GM20431 (cell line): ENCODE measurements around the gene NEDD4.
"Not testable (repeated sequence)": the region's sequence is repeated elsewhere in the genome, so short reads cannot be mapped to it uniquely, and the experiment has no call there.

ENCODE experiments used
- in situ Hi-C: fragments of 300-500 bp; cut with MseI, MboI; formaldehyde crosslinking; loops from one replicate; pipeline ENCODE4 v1.15.0; 2020; ENCODE audit warnings: low sequenced_read_pairs; ENCODE audit not compliant: unreplicated experiment

NEDD4 gene

DNA sequence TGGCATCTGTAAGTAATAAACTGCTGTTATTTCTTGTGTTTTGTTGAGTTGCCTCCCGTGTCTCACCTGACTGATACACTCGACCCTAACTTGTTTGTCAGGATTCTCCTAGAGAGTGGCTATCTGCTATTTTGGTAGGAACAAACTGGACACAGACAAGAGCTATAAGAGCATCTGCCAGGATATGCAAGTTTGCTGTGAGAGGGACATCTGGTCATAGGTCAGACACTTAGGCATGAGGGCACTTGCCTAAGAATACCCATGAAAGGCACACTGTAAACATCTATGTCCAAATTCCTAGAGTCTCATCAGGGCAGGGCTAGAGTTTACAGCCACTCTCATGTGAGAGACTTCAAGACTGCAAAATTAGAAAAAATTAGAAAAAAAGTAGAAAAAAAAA, 32.5 kb downstream of the NEDD4 start:
- in situ Hi-C loops, result no loop called here

DNA sequence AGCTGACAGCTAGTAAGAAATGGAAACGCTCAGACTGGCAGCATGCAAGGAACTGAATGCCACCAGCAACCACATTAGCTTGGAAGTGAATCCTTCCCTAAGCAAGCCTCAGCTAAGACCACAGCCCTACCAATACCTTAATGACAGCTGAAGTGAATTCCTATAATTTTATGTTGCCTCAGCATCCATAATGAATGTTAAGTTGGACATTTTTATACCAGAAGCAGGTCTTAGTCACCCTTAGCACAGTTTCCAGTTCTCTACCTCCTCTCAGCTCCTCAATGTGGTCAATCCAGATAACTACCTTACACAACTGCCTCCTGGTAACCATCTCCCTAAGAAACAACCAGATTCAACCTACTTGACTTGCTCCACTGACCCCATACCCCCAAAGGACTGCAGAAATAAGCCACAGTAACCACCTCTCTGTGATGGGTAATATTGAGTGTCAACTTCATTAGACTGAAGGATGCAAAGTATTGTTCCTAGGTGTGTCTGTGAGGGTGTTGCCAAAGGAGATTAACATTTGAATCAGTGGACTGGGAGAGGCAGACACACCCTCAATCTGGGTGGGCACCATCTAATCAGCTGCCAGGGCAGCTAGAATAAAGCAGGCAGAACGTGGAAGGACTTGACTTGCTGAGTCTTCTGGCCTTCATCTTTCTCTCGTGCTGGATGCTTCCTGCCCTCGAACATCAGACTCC, 33.5 kb downstream of the NEDD4 start:
- in situ Hi-C loops, result no loop called here

DNA sequence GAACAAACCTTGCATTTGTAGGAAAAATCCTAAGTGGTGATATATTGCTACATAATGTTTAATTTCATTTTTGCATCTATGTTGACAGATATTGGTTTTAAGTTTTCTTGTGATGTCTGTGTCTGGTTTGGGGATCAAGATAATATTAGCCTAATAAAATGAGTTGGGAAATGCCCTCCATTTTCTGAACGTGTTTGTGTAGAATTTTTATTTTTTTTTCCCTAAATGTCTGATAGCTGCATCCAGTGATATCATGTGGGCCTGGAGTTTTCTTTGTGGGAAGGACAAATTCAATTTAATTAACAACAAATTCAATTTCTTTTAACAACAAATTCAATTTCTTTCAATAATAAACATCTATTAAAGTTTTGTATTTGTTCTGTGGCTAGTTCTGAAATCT, 35.1 kb downstream of the NEDD4 start:
- in situ Hi-C loops, result no loop called here

DNA sequence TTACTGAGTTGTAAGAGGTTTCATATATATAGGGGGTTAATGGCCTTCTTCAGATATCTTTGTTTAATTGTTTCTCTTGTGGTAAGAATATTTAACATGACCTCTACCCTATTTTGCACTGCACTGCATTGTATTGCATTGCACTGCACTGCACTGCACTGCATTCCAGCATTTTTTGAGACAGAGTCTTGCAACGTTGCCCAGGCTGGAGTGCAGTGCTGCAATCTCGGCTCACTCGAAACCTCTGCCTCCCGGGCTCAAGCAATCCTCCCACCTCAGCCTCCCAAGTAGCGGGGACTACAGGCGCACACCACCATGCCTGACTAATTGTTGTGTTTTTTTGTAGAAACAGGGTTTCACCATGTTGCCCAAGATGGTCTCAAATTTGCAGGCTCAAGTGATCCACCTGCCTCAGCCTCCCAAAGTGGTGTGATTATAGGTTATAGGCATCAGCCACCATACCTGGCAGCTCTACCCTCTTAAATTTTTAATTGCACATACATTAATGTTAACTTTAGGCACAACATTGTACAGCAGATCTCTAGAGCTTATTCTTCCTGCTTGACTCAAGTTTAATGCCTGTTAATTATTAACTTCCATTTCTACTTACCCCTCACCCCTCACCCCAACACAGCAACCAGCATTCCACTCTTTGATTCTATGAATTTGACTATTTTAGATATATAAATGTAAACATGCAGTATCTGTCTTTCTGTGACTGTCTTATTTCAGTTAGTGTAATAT, 38.4 kb downstream of the NEDD4 start:
- in situ Hi-C loops, result no loop called here

DNA sequence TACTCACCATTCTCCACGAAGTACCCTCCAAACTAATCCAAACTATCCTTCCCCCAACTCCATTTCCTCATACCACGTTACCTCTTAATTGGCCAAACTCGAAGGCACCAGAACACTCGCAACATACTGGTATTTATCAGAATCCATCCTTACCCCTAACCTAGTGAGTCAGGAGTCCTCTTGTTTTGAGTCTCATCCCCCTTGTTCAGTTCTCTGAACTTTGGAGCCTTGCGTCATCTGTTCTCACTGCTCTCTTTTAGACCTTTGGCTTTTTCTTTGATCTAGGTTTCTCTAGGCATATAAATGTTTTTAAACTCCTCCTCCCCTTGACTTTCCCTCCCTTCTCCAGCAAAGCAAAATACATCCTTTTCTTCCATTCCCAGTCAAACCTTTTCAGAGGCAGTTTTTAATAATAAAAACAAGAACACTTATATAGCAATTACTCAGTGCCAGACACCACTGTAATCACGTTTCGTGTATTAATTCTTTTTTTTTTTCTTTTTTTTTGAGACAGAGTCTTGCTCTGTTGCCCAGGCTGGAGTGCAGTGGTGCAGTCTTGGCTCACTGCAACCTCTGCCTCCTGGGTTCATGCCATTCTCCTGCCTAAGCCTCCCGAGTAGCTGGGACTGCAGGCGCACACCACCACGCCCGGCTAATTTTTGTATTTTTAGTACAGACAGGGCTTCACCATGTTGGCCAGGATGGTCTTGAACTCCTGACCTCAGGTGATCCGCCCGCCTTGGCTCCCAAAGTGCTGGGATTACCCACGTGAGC, 40.7 kb downstream of the NEDD4 start:
- in situ Hi-C loops, result not testable (repeated sequence)

DNA sequence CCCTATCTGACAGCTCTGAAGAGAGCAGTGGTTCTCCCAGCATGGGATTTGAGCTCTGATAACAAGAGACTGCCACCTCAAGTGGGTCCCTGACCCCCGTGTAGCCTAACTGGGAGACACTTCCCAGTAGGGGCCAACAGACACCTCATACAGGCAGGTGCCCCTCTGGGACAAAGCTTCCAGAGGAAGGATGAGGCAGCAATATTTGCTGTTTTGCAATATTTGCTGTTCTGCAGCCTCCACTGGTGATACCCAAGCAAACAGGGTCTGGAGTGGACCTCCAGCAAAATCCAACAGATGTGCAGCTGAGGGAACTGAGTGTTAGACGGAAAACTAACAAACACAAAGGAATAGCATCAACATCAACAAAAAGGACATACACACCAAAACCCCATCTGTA, 48.8 kb downstream of the NEDD4 start:
- in situ Hi-C loops, result not testable (repeated sequence)

DNA sequence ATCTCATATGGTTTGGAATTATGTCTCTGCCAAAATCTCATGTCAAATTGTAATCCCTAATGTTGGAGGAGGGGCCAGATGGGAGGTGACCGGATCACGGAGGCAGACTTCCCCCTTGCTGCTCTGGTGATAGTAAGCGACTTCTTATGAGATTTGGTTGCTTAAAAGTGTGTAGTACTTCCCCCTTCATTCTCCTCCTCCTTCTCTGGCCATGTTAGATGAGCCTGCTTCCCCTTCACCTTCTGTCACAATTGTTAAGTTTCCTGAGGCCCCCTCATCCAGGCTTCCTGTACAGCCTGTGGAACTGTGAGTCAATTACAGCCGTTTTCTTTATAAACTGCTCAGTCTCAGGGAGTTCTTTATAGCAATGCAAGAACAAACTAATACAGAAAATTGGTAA, 51.1 kb downstream of the NEDD4 start:
- in situ Hi-C loops, result no loop called here

DNA sequence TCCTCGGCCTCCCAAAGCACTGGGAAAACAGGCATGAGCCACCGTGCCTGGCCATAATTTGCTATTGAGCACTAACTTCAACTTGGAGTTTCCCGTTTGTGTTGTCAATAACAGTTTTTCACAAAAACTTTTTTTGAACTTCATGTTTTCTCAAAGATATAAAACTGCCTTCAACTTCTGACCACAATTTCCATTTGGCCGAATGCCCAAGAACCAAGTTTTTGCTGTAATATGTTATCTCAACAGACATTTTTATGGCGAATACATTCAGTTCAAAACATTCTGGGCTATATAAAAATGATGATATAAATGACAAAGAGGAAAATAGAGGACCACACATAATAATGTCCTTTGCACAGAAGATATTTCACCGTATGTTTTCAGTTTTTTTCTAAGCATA, 56.4 kb downstream of the NEDD4 start:
- in situ Hi-C loops, result no loop called here

DNA sequence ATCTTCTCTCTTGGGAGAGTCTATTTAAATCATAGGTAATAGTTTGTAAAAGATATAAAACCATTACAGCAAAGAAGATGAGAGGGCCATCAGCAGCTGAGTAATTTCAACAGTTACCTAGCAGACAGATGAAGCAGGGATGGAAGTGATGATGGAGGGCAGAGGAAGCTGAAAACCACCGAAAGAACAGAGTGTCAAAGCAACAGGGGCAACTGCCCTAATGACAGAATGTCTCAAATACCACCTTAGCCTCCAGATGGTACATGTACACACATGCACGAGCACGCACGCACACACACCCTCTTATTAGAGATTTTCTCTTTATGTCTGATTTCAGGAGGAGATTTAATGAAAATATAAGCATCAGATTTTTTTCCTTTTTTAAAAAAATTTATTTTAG, 64.5 kb downstream of the NEDD4 start:
- in situ Hi-C loops, result no loop called here

DNA sequence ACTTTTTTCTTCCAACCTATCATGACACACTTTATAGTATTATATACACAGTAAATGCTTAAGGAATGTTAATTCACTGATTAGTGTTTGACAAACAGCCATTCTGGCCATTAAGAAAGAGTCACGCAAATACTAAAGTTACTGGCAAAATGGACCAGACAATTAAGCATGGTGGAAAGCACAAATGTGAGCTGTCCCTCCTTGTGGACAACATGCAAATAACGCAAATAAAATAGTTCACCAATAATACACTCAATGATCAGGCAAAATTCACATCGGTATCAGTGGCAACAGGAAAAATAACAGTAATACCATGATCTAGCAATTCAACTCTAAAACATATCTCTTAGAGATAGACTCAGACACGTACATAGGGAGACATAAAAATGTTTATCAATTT, 71.7 kb downstream of the NEDD4 start:
- in situ Hi-C loops, result no loop called here

DNA sequence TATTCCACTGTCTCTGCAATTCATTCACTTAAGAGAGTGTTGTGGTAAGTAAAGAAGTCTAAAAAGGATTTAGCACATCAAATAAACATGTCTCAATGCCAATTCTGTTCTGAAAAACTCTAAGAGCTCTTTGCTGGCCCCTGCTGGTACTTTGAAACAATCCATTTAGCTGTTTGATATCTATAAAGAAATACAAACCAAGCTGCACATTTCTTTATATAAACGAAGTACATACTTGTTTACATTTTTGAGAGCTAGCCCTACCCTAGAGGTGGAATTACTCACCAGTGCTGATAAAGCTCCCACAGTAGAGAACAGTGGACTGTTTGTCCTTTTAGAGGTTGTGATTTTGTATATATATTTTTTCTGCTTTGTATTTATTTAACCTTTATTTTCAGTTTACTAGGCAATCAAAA, 75.5 kb downstream of the NEDD4 start:
- in situ Hi-C loops, result no loop called here

DNA sequence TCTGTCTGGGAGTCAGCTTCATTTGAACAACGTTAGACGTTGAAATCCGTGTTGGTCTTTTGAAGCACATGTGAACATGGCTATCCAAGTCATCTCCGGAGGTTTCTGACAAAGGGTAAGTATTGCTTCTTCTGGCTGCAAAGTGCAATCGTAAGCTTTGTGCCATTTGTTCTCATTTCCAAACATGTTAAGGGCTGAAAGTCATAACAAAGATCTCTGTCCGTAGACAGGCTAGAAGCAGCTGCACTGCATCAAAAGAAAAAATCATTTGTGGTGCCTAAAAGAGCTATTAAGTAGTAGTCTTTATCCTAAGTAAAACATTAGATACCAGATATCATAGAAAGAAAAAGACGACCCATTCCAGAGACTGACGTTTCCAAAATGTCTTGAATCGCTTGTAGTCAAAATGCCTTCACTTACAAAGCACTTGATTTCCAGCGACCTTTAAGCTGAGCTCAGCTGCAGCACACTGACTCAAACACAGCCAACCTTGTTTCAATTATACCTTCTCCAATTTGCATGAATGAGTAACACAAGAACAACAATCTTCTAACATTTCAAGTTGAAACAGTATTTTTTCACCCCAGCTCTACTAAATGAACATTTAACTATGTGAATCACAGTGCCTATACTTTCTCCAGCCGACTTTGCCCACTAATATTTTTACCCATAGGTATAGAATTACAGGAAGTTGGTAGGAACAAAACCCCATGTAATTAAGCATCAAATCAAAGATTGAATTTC, 76.6 kb downstream of the NEDD4 start:
- in situ Hi-C loops, result no loop called here

DNA sequence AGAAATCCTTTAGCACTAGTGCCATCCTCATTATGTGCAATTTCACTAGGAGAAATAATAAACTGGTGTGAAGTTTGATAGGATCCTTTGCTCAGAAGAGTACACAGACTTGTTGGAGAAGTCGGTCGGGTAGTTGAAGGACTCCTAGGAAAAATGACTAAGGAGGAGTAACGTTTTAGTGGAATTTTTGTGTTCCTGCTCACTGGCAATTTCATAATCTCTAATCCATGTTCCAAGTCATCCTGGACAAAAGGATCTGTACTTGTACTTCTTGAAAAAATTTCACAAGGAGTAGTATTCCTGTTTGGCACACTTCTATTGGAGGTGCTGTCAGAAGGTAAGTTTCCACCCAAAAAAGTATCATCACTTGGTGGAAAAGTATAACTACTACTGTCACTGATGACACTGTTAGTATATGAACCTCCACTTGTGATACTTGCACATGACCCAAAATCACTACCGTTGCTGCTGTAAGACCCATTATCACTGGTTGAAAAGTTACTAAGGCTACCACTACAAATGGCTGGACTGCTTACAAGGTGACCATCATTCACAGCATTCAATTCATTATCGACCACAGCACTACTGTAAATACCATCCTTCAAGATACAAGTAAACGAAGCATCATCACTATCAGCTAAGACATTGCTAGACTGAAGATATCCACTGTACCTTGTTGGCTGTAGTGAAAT, 77.4 kb downstream of the NEDD4 start:
- in situ Hi-C loops, result no loop called here

DNA sequence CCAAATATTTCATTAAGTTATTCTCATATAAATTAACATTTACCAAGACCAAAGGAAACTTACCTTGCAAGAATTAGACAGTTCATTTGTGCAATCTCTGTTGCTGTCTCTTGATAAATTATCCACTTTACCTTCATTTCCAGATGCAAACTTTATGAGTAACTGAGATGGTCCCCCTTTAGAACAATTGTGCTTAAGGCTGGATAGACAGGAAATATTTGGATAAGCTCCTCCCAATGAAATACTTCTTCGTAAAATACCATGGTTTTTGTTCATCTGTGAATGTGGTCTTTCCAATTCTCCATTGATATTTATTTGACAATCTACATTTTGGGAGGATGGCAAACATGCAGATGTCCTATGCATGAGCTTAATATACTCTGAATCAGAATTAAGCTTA, 78.2 kb downstream of the NEDD4 start:
- in situ Hi-C loops, result no loop called here

DNA sequence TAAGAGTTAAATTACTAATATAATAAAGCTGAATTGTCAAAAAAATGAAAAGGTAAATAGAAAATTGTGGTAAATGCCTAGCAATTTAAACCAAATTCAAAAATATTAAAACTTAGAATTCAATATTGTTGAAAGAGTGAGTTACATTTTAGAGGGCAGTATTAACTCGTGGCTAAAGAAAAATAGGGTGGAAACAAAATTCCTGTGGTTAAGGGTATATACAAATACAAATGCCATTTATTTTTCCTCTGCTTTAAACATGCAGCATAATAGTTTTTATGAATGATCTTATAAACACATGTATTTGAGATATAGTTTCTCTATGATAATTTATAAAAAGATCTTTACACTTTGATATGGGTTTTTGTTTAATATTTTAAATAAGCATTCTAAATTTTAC, 79.0 kb downstream of the NEDD4 start:
- in situ Hi-C loops, result no loop called here

DNA sequence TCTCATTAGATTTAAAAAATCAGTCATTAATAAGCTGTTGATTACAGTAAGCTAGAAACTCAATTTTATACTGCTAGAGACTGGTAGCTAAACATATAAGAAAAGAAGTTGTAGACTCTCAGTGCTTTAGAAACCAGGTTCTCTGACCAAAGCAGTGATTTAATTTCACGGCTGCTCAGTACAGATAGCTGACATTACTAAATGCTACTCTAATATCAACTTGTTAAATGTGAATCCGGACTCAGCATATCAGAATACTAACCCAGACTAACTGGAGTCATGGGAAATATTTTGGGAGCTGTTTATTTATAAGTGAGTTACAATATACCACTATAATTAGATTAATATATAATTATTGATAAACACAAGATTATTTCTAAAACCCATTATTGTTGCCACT, 80.4 kb downstream of the NEDD4 start:
- in situ Hi-C loops, result no loop called here

DNA sequence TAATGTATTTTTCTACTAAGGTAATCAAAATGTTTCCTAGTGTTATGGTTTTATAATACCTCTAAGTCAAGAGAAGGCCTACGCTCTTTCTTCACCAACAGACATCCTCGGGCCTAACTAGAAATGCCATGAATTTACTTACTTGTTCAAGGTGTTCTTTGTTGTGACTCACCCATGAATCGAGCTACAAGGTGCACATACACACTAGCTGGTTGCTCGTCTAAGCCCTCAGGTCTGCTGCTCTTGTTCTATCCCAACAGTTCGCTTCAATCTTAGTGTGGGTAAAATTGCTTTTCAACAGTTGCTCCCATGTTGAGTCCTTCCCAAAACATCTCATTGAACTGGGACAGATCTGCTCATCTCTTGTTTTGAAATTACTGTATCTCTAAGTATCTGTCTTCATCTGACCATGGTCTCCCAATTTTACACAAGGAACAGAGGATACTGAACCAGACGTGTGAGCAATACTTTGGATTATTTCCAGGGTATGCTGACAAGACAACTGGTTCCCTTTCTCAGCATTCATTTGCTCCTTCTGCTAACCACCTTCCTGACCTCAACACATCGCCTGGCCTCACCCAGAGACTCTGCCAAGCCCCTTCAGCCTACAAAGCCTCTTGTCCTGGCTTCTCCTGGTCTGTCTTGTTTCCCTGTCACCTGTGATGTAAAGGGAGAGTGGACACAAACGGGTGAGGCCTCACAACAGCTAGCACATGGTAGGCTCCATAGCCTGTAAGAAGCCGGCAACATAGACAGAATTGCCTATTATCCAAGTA, 84.2 kb downstream of the NEDD4 start:
- in situ Hi-C loops, result no loop called here

DNA sequence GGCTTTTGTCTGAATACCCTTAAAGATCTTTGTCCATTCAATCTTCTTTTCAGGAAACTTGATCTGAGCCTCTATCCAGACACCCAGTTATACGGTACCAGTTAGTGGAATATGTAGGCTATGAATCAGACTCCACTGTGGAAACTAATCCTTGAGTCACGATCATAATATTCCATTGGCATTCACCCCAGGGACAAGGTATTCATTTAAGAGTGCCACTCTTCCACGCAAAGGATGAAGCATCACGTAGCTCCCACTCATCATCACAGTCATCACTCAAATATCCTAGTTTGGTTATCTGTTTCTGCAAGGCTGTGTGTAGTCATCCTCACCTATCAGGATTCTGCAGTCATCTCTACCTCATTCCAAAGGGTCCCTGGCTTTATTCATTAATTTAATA, 85.6 kb downstream of the NEDD4 start:
- in situ Hi-C loops, result no loop called here

DNA sequence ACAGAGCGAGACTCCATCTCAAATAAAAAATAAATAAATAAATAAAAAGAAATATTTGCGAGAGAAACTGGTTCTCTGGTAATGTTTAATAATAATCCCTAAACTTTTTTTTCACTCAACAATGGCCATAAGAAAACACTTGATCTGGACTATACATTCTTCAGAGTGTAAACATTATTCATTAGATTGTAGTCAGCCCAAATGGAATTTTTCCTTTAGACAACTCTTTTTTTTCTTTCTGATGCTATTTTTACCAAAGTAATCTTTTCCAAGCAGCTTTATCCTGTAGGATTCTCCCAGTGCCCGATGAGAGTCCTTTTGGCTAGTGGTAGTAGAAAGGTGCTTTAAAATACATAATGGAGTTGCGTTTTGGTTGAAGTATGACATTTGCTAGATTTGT, 90.4 kb downstream of the NEDD4 start:
- in situ Hi-C loops, result no loop called here
